Mesodermal cell (in vitro differentiated cells): Measurements from ENCODE around the gene PADI2.

Experiments
- H3K27ac ChIP-seq: 2 replicates; pipeline ENCODE4 v1.7.0; 2013; ENCODE audit warnings: mild to moderate bottlenecking, low read depth, low read length, moderate library complexity; ENCODE audit not compliant: severe bottlenecking
- H3K36me3 ChIP-seq: 2 replicates; pipeline ENCODE4 v1.7.1; 2013; ENCODE audit warnings: mild to moderate bottlenecking, low read length, moderate library complexity; ENCODE audit not compliant: control insufficient read depth, insufficient read depth
- H3K4me1 ChIP-seq: one replicate; pipeline ENCODE4 v1.7.1; 2013; ENCODE audit warnings: mild to moderate bottlenecking, low read length; ENCODE audit not compliant: insufficient read depth, control insufficient read depth, poor library complexity, severe bottlenecking
- H3K4me3 ChIP-seq: 2 replicates; pipeline ENCODE4 v1.7.0; 2013; ENCODE audit warnings: low read length, control low read depth, mild to moderate bottlenecking; ENCODE audit not compliant: insufficient read depth, poor library complexity, severe bottlenecking; ENCODE audit errors: extremely low read depth
- H3K9me3 ChIP-seq: 2 replicates; pipeline ENCODE4 v1.7.1; 2013; ENCODE audit warnings: mild to moderate bottlenecking, low read length, moderate library complexity; ENCODE audit not compliant: control insufficient read depth
- WGBS, 2 experiments: methylation state at CpG; one replicate each; pipeline ENCODE4 v1.1.5; 2013; ENCODE audit warnings: missing lambda C conversion rate in 2 of 2; ENCODE audit not compliant: insufficient coverage in 2 of 2; 5-methylcytosine and 5-hydroxymethylcytosine counted together

Gene PADI2

GRCh38 chr1:17082761-17083160 is 36.5 kb downstream of the PADI2 start:
- 79 to 95% methylated on average over 2 to 3 of the region's 3 CpGs for WGBS, 2 experiments
- Histone ChIP-seq H3K27ac (no peak overlapping the region), H3K4me3 (no peak overlapping the region), H3K9me3 (no peaks in the 10 kb centered on the region), H3K36me3 (no peaks in the 10 kb centered on the region), H3K4me1 (no peaks in the 10 kb centered on the region)

GRCh38 chr1:17081439-17081838 is 37.8 kb downstream of the PADI2 start:
- Histone ChIP-seq H3K36me3 (no peaks in the 10 kb centered on the region), H3K4me3 (no peak overlapping the region), H3K9me3 (no peaks in the 10 kb centered on the region), H3K4me1 (no peaks in the 10 kb centered on the region), H3K27ac (no peak overlapping the region)
- WGBS, 2 experiments: 100% methylated on average over 1 of the region's 2 CpGs

GRCh38 chr1:17080880-17081279 is 38.4 kb downstream of the PADI2 start:
- Histone ChIP-seq H3K4me3 (no peak overlapping the region), H3K9me3 (no peaks in the 10 kb centered on the region), H3K4me1 (no peaks in the 10 kb centered on the region), H3K27ac (no peak overlapping the region), H3K36me3 (no peaks in the 10 kb centered on the region)
- WGBS, 2 experiments: 50 to 69% methylated on average over 2 to 4 of the region's 4 CpGs

DNA sequence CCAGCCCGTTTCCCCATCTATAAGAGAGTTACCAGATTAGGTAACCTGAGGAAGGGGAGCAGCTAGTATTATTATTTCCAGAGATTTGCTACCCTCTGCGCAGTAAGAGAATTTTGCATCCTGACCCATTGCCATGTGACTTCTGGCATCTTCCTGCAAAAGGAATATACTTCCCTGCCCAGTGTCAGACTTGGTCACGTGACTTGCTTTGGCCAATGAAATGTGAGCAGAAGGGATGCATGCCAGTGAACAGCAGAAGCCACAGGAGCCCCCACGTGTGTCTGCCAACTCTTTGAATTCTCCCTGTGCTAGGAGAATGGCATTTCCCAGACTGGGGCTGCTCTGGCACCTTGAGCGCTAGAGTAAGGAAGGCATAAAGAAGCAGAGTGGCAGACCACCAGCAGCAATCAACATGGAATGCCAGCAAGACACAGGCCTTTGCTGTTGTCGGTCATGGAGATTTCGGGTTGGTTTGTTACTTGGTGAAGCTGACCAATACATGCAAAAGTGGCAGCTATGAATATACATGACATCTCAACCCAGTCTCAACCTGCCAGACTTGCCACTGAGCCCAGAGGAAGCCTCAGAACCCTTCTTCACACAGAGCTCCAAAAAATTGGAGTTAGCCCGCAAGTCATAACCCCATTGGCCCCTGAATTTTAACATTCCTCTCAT is 39.0 kb downstream of the PADI2 start:
- no peaks in the 10 kb centered on the region for H3K4me1 ChIP-seq
- H3K4me3 ChIP-seq: no peak overlapping the region
- WGBS, 2 experiments: 88 to 91% methylated on average over 5 to 6 of the region's 8 CpGs
- H3K27ac ChIP-seq: no peak overlapping the region
- H3K9me3 ChIP-seq: no peaks in the 10 kb centered on the region
- no peaks in the 10 kb centered on the region for H3K36me3 ChIP-seq

DNA sequence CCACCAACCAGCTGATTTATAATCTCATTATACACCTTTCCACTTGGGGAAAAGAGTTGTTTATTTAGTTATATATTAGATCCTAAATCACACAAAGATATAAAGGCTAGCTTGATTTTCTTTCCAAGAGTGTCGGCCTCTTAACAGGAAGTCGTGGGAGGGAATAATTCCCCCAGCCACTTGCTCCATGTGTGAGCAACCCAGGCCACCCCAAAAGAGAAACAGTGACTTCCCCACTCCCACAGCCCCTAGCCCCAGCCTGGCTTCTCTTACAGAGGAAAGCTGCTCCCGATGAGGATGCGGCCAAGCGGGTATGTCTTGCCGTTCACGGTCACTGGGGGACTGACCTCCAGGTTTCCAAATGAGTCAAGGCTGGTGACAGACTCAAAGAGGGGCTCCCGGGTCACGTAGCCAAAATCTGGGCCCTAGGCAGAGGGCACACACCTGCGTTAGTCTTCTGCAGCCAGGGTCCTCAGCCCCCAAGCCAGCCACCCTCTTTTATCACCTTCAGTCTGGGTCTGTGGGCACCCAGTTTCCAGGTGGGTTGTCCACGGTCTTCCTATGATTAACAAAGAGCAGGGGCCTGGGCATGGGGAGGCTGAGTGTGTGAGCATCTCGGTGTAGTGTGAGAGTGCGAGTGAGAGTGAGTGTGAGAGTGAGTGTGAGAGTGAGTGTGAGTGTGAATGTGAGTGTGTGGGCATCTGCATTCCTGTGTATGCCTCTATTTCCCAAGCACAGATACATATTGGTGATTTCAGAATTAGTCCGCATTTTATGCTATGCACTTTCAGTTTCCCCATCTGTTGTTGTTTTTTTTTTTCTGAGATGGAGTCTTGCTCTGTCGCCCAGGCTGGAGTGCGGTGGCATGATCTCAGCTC is 40.0 kb downstream of the PADI2 start:
- no peak overlapping the region for H3K4me3 ChIP-seq
- no peak overlapping the region for H3K27ac ChIP-seq
- no peaks in the 10 kb centered on the region for H3K9me3 ChIP-seq
- no peaks in the 10 kb centered on the region for H3K36me3 ChIP-seq
- WGBS, 2 experiments: 88 to 91% methylated on average over 13 of the region's 16 CpGs
- no peaks in the 10 kb centered on the region for H3K4me1 ChIP-seq

GRCh38 chr1:17075470-17076255 is 43.6 kb downstream of the PADI2 start:
- Histone ChIP-seq H3K9me3 (no peaks in the 10 kb centered on the region), H3K4me1 (no peaks in the 10 kb centered on the region), H3K4me3 (no peak overlapping the region), H3K27ac (no peak overlapping the region), H3K36me3 (no peaks in the 10 kb centered on the region)
- WGBS, 2 experiments: 61 to 69% methylated on average over 11 to 13 of the region's 17 CpGs

DNA sequence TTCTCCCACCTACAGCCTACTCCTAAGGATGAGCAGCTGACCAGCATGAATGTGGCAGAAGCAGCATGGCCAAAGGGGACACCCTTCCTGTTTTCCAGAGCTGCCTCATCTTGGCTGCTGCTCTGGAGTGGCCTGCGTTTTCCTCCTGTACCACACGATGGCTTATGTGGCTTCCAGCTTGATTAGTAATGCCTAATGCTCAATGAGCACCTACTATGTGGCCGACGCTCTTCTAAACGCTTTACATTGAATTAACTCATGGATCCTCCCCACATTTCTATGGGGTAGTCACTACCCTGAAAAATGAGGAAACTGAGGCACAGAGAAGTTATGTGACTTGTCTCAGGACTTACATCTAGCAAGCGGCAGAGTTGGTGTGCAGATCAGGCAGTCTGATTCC is 47.5 kb downstream of the PADI2 start:
- WGBS, 2 experiments: 90 to 98% methylated on average over 3 of the region's 6 CpGs
- Histone ChIP-seq H3K27ac (no peak overlapping the region), H3K4me1 (no peaks in the 10 kb centered on the region), H3K4me3 (no peak overlapping the region), H3K9me3 (no peaks in the 10 kb centered on the region), H3K36me3 (no peaks in the 10 kb centered on the region)

DNA sequence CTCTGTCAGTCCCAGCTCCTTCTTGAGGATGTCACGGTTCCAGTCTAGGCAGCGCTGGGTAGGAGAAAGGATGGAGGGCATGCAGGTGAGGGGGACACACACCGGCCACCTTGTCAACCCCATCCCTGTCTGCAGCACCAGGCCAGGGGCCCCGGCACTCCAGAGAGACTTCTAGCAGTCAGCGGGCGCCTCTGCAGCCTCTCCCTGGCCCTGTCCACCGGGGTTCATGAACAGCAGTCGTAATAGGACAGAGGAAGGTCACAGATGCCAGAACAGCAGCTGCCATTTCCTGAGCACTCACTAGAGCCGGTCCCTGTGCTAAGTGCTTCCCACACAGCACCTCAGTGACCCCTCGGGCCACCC is 49.1 kb downstream of the PADI2 start:
- no peak overlapping the region for H3K27ac ChIP-seq
- H3K9me3 ChIP-seq: no peaks in the 10 kb centered on the region
- no peaks in the 10 kb centered on the region for H3K36me3 ChIP-seq
- 82% methylated on average over 7 to 10 of the region's 10 CpGs for WGBS, 2 experiments
- no peak overlapping the region for H3K4me3 ChIP-seq
- no peaks in the 10 kb centered on the region for H3K4me1 ChIP-seq

DNA sequence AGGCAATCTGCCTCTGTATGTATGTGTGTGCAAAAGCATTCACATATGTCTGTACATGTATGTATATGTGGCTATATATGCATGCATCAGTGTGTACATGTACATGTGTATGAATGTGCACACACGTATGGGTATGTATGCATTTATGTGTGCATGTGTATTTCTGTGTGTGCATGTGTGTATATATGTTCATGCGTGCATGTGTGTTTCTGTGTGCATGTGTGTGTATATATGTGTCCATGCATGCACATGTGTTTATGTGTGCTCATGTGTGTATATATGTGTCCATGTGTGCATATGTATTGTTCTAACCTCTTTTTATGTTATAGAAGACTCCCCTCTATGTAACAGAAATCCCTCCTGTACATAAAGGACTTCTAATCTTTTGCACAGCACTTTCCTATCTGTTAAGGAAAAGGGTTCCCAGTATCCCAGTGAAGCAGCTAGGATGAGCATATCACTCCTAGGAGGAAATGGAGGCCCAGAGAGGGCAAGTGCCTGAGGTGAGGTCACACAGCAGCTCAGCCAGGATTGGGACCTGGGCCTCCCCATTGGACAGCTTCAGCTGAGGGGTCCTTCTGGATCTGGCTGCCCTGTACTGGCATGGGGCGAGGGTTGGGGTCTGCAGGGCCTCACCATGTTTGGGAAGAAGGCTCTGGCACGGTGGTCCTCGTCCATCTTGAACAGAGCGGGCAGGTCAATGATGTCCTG is 49.6 kb downstream of the PADI2 start:
- H3K36me3 ChIP-seq: no peaks in the 10 kb centered on the region
- WGBS, 2 experiments: 81 to 83% methylated on average over 6 of the region's 6 CpGs
- H3K9me3 ChIP-seq: no peaks in the 10 kb centered on the region
- no peak overlapping the region for H3K27ac ChIP-seq
- H3K4me3 ChIP-seq: no peak overlapping the region
- no peaks in the 10 kb centered on the region for H3K4me1 ChIP-seq

DNA sequence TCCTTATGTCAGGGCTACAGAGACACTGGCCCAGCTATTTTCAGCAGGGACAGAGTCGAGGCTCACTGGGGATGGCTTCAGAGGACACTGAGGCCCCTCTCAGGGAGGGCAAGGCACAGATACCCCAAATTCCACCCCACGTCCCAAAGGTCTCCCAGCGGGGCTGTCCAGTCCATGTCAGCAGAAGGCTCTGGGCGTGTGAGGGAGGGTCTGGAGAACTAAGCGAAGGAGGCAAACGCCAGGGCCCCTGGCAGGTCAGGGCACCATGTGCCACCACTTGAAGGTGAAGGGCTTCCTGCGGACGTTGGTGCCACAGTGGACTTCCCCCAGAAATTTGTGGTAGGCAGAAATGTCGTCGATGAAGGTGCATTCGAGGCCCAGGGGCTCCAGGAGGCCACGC is 50.5 kb downstream of the PADI2 start:
- no peaks in the 10 kb centered on the region for H3K36me3 ChIP-seq
- H3K27ac ChIP-seq: no peak overlapping the region
- no peaks in the 10 kb centered on the region for H3K9me3 ChIP-seq
- 73 to 76% methylated on average over 10 to 11 of the region's 12 CpGs for WGBS, 2 experiments
- H3K4me1 ChIP-seq: no peaks in the 10 kb centered on the region
- no peak overlapping the region for H3K4me3 ChIP-seq
